GM19468 (cell line): Measurements from ENCODE around the gene HRAS.
"Not testable (repeated sequence)": the region's sequence is repeated elsewhere in the genome, so short reads cannot be mapped to it uniquely, and the experiment has no call there.

Experiments used
- ATAC-seq: cut with Tn5 transposase; IDR thresholded peaks from one replicate; pipeline ENCODE4 v1.9.1; 2021; ENCODE audit warnings: mild to moderate bottlenecking, moderate library complexity, moderate number of reproducible peaks; ENCODE audit not compliant: unreplicated experiment; ENCODE audit errors: extremely low read depth

The HRAS gene

GRCh38 chr11:534396-535209 is 773 bp downstream of the HRAS start:
- ATAC-seq: no peak

DNA sequence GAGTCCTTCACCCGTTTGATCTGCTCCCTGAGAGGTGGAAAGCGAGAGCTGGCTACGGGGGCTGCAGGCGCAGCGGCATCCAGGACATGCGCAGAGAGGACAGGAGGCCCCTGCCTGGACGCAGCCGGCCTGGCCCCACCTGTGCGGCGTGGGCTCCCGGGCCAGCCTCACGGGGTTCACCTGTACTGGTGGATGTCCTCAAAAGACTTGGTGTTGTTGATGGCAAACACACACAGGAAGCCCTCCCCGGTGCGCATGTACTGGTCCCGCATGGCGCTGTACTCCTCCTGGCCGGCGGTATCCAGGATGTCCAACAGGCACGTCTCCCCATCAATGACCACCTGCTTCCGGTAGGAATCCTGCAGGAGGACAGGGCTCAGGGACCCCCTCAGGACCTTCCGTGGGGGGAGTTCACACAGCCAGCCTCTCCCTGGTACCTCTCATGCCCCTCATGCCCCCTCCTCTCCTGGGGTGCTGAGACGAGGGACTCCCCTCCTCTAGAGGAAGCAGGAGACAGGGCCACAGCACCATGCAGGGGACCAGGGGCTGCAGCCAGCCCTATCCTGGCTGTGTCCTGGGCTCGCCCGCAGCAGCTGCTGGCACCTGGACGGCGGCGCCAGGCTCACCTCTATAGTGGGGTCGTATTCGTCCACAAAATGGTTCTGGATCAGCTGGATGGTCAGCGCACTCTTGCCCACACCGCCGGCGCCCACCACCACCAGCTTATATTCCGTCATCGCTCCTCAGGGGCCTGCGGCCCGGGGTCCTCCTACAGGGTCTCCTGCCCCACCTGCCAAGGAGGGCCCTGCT is 1.6 kb downstream of the HRAS start:
- ATAC-seq: no peak

DNA sequence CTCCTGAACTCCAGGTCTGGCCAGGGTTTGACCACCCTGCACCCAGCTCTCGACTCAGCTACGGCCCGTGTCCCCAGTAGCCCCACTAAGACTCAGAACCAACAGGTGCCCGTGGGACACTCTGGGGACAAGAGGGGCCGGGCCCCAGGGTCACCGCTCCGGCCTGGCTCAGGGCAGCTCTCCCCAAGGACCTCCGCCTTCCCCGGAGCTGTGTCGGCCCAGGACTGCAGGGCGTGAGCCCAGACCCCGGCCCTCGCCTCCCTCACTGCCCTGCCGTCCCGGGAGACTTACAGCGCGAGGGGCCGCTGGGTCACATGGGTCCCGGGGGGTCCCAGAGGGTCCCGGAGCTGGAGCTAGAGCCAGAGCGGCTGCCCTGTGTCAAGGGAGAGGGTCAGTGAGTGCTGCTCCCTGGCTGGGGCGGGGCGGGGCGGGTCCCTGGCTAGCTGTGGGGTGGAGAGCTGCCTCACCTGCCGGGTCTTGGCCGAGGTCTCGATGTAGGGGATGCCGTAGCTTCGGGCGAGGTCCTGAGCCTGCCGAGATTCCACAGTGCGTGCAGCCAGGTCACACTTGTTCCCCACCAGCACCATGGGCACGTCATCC is 2.3 kb downstream of the HRAS start:
- no peak for ATAC-seq

GRCh38 chr11:532527-532985 is 2.8 kb downstream of the HRAS start:
- ATAC-seq: no peak

DNA sequence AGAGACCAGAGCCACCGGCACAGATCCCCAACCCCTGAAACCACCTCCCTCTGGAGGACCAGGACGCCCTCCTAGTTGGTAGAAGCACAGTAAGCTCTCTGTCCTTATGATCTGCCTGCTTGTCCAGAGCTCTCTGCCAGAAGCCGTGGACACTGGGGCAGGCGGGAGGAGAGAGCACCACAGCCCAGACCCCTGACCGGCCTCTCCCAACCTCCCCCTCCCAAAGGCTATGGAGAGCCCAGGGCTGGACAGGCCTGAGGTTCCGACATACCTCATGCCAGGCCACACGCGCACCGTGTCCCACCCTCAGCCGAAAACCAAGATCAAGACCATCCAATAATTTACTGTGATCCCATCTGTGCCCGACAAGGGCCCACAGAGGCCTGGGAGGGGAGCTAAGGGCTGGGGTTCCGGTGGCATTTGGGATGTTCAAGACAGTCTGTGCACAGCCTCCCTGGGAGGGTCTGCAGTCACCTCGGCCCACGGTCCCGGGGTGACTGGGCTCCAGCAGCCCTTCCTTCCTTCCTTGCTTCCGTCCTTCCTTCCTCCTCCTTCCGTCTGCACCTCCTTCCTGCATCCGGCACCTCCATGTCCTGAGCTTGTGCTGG is 3.4 kb downstream of the HRAS start:
- no peak for ATAC-seq

DNA sequence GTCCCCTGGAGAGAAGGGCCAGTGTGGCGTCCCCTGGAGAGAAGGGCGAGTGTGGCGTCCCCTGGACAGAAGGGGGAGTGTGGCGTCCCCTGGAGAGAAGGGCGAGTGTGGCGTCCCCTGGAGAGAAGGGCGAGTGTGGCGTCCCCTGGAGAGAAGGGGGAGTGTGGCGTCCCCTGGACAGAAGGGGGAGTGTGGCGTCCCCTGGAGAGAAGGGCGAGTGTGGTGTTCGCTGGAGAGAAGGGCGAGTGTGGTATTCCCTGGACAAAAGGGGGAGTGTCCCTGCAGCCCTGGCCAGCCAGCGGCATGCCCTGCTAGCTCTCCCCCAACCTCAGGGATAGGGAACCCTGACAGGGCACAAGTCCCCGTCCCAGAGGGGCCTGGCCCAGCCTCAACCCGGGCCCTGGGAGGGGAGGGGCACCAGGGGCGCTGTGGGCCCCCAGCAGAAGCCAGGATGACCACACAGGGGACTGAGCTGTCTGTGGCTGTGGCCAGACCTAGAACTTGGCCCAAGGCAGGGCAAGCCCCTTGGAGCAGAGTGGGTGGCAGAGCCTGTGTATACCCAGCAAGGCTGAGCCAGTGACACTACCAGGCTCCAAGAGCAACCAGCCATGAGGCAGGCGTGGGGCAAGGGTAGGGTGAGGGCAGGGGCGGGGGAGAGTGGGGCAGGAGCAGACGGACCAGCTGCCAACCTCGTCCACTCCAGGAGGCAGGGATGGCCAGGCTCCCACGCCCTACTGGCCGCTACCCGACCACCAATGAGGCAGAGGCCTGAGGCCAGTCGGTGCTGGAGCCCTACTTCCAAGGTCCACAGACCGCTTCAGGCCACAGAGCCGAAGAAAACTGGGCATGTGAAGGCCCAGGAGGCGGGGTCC is 4.2 kb downstream of the HRAS start:
- no peak for ATAC-seq

DNA sequence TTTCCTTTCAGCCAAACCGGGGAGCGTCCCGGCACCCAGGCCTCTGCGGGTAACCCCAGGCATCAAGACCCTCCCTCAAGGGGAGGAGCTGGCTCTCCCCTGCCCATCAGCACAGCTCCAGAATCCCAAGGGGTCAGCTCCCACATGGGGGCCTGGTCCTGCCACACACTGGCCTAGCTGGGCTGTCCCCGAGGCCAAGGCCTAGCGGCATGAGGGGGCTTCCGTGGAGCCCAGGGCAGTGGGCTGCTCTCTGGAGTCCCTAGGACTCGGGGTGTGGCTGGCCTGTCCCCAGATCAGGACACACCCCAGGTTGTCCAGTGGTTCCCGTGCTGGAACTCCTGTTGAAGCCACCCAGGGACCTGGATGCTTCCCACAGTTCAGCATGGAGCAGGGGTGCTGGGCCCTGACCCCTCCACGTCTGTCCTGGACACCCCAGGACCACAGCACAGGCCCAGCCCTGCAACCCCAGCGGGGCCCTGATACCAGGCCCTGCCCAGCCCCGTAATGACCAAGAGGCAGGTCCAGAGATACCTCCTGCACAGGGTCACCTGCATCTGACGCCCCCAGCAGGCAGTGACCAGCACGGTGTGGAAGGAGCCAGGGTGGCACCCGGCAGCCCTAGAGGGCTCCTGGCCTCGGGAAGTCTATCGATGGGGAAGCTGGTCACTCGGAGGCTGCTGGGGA is 5.5 kb downstream of the HRAS start:
- no peak for ATAC-seq

- no peak for ATAC-seq
These were observed 6.3 kb downstream of the HRAS start for GRCh38 chr11:528815-529727.

DNA sequence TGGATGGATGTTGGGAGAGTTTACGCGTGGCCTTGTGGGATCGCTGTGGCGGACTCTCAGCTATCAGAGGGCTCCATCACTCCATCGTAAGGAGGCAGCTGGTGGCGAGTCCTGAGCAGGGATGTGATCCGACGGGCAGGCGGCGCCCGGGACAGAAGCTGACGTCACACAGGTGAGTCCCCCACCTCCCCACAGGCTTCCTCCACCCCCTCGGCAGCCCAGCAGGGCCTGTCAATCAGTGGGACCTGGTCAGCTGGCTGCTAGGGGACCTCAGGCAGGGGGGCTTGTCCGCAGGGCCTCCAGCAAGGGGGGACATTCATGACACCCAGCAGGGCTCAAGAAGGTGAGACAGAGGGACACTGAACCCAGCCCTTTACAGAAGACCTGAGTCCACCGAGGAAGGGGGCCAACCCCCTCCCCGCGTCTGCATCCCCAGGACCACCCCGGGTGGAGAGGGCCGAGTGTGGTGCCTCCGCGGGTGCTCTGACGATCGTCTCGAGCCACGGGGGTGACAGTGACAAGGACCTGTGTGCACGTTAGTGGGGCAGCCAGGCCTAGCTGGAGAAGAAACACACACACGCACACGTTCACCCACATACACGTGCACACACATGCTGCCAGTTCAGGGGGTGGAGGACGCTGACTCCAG is 7.1 kb downstream of the HRAS start:
- ATAC-seq: no peak

GRCh38 chr11:526192-526591 is 9.2 kb downstream of the HRAS start:
- ATAC-seq: no peak

DNA sequence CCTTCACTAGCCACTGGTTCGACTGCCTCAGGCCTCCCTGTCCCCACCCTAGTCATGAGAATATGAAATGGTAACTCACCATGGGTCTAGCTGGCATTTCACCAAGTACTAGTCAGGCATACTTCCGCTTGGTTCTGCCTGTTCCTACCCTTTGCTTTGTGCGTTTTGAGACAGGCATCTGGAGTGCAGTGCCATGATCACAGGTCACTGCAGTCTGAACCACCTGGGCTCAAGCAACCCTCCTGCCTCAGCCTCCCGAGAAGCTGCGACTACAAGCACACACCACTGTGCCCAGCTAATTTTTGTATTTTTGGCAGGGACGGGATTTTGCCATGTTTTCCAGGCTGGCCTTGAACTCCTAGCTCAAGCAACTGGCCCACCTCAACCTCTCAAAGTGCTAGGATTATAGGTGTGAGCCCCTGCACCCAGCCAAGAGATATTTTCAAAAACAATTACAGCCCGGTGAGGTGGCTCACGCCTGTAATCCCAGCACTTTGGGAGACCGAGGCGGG is 14.1 kb downstream of the HRAS start:
- ATAC-seq: no peak

DNA sequence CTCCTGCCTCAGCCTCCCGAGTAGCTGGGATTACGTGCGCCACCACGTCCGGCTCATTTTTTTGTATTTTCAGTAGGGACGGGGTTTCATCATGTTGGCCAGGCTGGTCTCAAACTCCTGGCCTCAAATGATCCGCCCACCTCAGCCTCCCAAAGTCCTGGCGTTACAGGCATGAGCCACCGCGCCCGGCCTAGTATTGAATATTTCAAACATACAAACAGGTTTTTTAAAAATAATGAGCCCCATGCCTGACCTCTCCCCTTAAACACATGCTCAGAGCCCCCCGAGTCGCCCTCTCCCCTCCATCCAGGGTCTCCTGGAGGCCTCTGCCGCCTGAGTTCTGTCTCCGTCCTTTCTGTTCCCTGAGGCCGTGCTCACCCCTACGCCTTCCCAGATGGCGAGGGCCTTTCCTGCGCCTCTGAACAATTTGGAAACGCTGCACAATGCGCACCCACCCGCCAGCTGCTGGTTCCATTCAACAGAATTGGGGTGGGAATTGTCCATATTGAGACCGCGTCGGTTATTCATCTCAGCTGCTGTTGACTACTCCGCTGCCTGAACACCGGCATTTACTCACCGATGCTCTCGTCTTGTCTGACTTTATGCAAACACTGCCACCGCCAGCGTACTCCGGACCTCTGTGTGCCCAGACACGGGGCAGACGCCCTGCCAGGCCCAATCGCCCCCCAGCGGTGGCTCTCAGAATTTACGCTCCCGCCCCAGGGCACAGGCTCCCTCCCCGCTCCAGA is 14.8 kb downstream of the HRAS start:
- ATAC-seq: no peak

GRCh38 chr11:518463-519202 is 16.7 kb downstream of the HRAS start:
- ATAC-seq: no peak

- ATAC-seq: not testable (repeated sequence)
These were observed 18.3 kb downstream of the HRAS start for GRCh38 chr11:516918-517685.

DNA sequence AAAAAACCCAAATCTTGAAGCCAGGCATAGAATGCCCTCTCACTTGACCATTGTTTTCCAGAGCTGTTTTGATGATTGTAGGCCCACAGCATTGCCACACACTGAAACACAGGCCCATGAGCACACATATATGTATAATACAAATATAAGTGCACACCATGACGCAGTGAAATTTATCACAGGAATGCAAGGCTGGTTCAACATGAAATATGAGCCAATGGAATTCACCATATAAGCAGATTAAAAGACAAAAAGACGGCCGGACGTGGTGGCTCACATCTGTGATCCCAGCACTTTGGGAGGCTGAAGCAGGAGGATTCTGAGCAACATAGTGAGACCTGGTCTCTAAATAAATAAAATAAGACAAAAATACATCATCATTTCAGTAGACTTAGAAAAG is 19.0 kb downstream of the HRAS start:
- ATAC-seq: no peak
